Fibroblast of skin of back (primary cell): ENCODE measurements around the gene UBE2L3. TPM values are rescaled to one million over a fixed set of nuclear protein-coding genes. Genes with fewer than 3 reads are reported as not detected.
"Not testable (repeated sequence)": the region's sequence is repeated elsewhere in the genome, so short reads cannot be mapped to it uniquely, and the experiment has no call there.

Experiments used
- DNase-seq: peaks from one replicate; pipeline ENCODE4 v3.0.0-alpha.2; 2013
- polyA plus RNA-seq, 2 experiments: library from polyadenylated mRNA; unstranded; fragments of 120-200 nt; gene quantifications; one replicate each; pipeline ENCODE4 v1.2.1, GENCODE V29; 2013; ENCODE audit not compliant: insufficient read length in 2 of 2

Gene UBE2L3
- 64.3 TPM for polyA plus RNA-seq (2013, experiment 1 of 2; ENCODE audit: insufficient read length)
- 39.1 TPM for polyA plus RNA-seq (2013, experiment 2 of 2; ENCODE audit: insufficient read length)

- peak; percentile 86 for DNase-seq
Measured at GRCh38 chr22:21567456-21568346, at the start of gene UBE2L3. Gene UBE2L3 (plus strand): TSS chr22:21567714. CDS start chr22:21567745, 31 bp downstream.

GRCh38 chr22:21526705-21527500 is 40.6 kb upstream of the UBE2L3 start:
- DNase-seq = not testable (repeated sequence)

- DNase-seq = not testable (repeated sequence)
Measured at GRCh38 chr22:21531525-21531924, 36.0 kb upstream of the UBE2L3 start.

GRCh38 chr22:21532863-21533648 is 34.5 kb upstream of the UBE2L3 start:
- DNase-seq = not testable (repeated sequence)

GRCh38 chr22:21539862-21540261 is 27.7 kb upstream of the UBE2L3 start:
- not testable (repeated sequence) for DNase-seq

GRCh38 chr22:21544432-21545322 is 22.8 kb upstream of the UBE2L3 start:
- not testable (repeated sequence) for DNase-seq

DNA sequence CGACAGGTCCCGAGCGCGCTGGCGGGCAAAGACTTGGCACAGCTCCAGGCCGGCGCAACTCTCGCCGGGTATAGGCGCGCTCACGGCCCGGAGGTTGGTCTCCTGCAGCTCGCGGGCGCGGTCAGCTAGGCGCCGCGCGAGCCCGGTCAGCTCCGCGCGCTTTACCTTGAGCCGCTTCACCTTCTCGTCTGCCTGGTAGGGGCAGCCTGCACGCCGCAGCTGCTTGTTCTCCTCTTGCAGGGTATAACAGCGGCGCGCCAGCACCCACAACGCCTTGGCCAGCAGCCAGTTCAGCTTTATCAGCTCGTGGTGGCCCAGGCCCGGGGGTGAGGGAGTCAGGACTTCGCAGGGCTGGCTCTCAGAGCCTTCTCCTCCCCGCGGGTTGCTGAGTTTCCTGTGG is 18.0 kb upstream of the UBE2L3 start:
- DNase-seq = not testable (repeated sequence)

DNA sequence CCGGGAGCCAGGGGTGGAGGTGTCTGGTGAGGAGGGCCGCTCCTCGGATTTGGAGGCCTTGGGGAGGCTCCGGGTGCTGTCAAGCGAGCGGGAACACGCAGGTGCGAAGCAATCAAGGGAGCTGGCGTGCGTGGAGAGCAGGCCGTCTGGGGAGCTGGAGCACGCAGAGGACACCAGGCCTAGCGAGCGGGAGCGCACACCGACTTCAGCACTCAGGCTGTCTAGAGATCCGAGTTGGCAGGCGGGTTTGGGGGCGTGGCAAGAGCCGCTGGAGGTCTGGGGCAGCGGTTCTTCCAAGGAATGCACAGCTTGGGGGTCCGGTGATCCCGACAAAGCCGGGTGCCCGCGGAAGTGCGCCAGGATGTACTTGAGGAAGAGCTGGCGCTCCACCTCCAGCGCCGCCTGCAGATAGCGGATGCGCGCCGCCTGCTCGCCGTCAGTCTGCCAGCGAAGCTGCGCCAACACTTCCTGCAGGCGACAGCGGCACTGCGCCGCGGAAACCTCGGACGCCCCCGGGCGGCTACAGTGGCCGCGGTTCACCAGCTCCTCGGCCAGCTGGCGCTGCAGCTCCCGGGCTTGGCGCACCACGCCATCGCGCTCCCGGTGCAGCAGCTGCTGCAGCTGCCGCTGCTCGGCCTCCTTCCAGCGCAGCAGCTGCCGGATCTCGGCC is 17.4 kb upstream of the UBE2L3 start:
- DNase-seq = not testable (repeated sequence)

DNA sequence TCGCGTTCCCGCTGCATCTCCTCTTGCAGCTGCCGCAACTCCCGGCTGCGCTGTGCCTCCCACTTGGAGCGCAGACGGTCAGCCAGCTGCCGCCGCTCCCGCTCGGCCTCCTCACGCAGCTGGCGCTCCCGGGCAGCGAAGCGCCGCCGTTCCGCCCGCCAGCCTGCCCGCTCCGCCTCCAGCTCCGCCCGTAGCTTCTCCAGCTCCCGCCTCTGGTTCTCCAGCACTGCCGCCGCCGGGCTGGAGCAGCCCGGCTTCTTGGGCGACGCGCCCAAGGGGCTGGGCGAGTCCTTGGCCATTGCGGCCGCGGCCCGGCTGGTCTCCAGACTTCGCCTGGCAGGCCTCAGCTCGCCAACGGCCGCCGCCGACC is 16.9 kb upstream of the UBE2L3 start:
- not testable (repeated sequence) for DNase-seq

DNA sequence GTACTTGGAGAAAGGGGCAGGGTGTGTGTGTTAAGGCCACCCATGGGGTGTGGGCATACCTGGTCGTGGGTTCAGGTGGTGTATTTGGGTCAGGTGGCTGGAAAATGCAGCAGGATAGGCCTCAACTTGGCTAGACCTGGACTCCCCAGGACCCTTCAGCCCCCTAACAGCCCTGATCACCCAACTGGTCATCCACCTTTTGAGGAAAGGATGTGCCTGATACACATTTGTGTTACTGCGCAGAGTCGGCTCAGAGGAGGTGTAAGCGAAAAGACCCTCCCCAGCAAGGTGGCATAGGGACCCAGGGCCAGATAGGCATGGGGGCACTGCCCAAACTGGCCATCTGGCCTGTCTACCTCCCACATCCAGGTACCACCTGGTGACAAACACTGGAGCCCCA is 16.2 kb upstream of the UBE2L3 start, which contains the start of gene RIMBP3C:
Gene RIMBP3C (minus strand): TSS at position 101 of the 400 bp plus-strand sequence. CDS start 485 bp downstream, outside the sequence.
- DNase-seq = not testable (repeated sequence)

DNA sequence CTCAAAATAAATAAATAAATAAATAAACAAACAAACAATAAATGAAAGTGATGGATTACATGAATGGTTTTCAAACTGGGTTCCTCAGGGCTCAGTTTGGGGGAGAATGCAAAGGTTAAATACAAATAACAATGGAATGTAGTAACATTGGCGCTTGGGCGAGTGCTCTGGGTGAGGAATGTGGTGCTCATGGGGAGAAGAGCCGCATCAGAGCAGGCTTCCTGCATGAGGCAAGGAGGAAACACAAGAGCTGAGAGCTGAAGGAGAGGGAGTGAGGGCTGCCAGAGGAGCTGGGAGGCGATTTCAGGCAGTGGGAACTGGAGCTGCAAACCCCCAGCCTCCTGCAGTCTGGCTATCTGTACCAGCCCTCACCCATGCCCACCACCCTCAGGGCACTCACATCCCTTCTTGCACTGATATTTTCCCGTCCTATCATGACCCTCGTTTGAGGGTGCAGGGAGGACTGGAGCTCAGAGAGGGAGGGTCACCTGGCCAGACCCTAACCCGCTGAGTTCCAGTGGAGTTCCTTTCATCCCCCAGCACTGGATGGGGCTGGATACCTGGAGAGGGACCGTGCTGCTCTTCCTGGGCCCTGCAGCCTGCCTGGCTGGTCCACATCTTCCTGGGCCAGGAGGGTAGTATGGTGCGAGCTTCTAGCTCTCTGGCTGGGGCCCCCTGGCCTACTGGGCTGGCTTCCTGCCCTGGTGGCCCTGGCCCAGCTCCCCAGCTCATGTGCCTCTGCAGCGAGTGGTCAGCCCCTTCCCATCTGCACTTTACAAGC is 8.0 kb upstream of the UBE2L3 start:
- not testable (repeated sequence) for DNase-seq

GRCh38 chr22:21560657-21561056 is 6.9 kb upstream of the UBE2L3 start:
- not testable (repeated sequence) for DNase-seq

GRCh38 chr22:21563912-21564311 is 3.6 kb upstream of the UBE2L3 start:
- DNase-seq = no peak

DNA sequence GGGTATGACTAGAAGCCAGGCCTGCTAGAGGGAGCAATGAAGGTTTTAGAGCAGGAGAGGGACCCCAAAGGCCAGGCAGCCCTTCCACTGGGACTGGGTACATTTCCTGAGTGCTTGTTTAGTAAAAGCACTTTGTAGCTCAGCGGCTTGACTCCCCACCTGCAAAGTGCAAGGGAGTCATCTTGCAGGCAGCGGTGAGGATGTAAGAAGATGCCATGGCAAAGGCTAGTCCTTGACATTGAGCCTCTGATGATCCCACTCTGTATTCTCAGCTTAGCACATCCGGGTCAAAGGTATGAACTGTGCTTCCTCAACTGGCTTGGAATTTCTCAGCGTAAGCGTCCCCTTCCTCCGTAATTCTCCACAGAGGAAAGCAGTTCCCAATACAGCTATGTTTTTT is 3.1 kb upstream of the UBE2L3 start:
- no peak for DNase-seq

- peak; percentile 46 for DNase-seq
Measured at GRCh38 chr22:21568347-21569075, 997 bp downstream of the UBE2L3 start.

- not testable (repeated sequence) for DNase-seq
Measured at GRCh38 chr22:21569076-21569427, 1.5 kb downstream of the UBE2L3 start.

DNA sequence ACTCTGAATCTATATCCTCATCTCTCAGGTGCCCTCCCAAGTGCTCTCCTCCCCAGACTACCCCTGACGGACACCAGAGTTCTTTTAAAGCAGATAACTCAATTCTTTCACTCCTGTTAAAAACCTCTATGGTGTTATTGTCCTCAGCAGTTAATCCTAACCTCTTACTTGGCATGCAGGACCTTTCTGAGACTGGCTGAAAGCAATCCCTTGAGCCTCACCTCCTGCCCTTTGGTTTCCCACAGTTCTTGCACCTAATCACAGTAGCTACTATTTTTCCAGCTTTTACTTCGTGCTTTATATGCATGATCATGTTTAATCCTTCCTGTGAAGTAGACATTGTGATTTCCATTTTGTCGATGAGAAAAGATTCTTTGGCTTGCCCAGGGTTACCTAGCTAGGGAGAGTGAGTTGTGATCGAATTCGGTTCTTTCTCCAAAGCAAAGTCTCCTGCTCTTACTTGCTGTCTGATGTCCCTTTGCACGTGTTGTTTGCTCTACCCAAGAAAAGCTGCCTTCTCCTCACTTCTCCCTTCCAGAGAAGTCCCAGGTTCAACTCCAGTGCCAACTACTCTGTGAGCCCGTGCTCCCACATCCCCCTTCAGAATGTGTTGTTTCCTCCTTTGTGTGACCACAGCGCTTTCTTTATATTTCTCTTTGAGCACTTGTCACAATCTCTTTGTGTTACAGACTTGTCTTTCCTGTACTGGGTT is 2.1 kb downstream of the UBE2L3 start:
- DNase-seq = no peak

- DNase-seq = no peak
Measured at GRCh38 chr22:21570398-21570797, 2.9 kb downstream of the UBE2L3 start.
